Liver (tissue), 3 donors: ENCODE results near the gene OBP2B.
"Not testable (repeated sequence)": the region's sequence is repeated elsewhere in the genome, so short reads cannot be mapped to it uniquely, and the experiment has no call there.

Experiments used
- ATF3 ChIP-seq: IDR thresholded peaks from 2 replicates; pipeline ENCODE4 v1.6.1; 2016; ENCODE audit warnings: antibody characterized with exemption
- CTCF ChIP-seq: fragments of 150-350 bp; IDR thresholded peaks from 2 replicates; pipeline ENCODE4 v1.5.1; 2017; ENCODE audit warnings: improper control_type of control experiment, low read depth, low read length; ENCODE audit not compliant: missing input control
- FOXA1 ChIP-seq: IDR thresholded peaks from 2 replicates; pipeline ENCODE4 v1.6.1; 2016; ENCODE audit warnings: antibody characterized with exemption
- GABPA ChIP-seq, 2 donors: IDR thresholded peaks in 1 of 2; conservative IDR thresholded peaks in 1 of 2; 2 replicates each; pipeline ENCODE4 v1.6.1; 2016; ENCODE audit warnings: antibody characterized with exemption in 2 of 2, mild to moderate bottlenecking in 1 of 2, moderate library complexity in 1 of 2
- HNF4A ChIP-seq, 2 donors: conservative IDR thresholded peaks; 2 replicates each; pipeline ENCODE4 v1.6.1; 2016; ENCODE audit warnings: antibody characterized with exemption in 2 of 2, mild to moderate bottlenecking in 2 of 2
- HNF4G ChIP-seq: IDR thresholded peaks from 2 replicates; pipeline ENCODE4 v1.6.1; 2016; ENCODE audit warnings: antibody characterized with exemption
- MAX ChIP-seq: IDR thresholded peaks from 2 replicates; pipeline ENCODE4 v1.6.1; 2016; ENCODE audit warnings: antibody characterized with exemption
- RAD21 ChIP-seq, 2 donors: IDR thresholded peaks; 2 replicates each; pipeline ENCODE4 v1.6.1; 2016; ENCODE audit warnings: antibody characterized with exemption in 2 of 2, mild to moderate bottlenecking in 2 of 2
- ZBTB33 ChIP-seq: IDR thresholded peaks from 2 replicates; pipeline ENCODE4 v1.6.1; 2016; ENCODE audit warnings: antibody characterized with exemption
- donor health status: healthy.
- donor health status: healthy.

- not testable (repeated sequence) for TF ChIP-seq CTCF; GABPA (IDR thresholded peaks at IDR 0.05 in 1 of 2, conservative IDR thresholded peaks at IDR 0.05 in 1 of 2); MAX; HNF4A (conservative IDR thresholded peaks at IDR 0.05); RAD21 (IDR thresholded peaks at IDR 0.05); ZBTB33; HNF4G; ATF3; FOXA1
Observed at GRCh38 chr9:133228474-133229193, 19.6 kb upstream of the OBP2B start.
